Measurements from ENCODE around the gene REPIN1.

Gene REPIN1

GRCh38 chr7:150404805-150405583, 36.4 kb downstream of the REPIN1 start (continued):
- TF ChIP-seq, protein P1, sequence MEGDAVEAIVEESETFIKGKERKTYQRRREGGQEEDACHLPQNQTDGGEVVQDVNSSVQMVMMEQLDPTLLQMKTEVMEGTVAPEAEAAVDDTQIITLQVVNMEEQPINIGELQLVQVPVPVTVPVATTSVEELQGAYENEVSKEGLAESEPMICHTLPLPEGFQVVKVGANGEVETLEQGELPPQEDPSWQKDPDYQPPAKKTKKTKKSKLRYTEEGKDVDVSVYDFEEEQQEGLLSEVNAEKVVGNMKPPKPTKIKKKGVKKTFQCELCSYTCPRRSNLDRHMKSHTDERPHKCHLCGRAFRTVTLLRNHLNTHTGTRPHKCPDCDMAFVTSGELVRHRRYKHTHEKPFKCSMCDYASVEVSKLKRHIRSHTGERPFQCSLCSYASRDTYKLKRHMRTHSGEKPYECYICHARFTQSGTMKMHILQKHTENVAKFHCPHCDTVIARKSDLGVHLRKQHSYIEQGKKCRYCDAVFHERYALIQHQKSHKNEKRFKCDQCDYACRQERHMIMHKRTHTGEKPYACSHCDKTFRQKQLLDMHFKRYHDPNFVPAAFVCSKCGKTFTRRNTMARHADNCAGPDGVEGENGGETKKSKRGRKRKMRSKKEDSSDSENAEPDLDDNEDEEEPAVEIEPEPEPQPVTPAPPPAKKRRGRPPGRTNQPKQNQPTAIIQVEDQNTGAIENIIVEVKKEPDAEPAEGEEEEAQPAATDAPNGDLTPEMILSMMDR (tag by site-specific recombination; IDR thresholded peaks at IDR 0.05): peak; percentile 58; the same call in 1 of the 2 replicates
- peak; percentile 83; the same call in 1 of the 2 replicates for TF ChIP-seq KLF10 (tag by site-specific recombination; IDR thresholded peaks at IDR 0.05)
- TF ChIP-seq ZNF561 (tag by site-specific recombination; IDR thresholded peaks at IDR 0.05; ENCODE audit: borderline replicate concordance): peak; percentile 86; the same call in 1 of the 2 replicates
- peak; percentile 75; the same call in 1 of the 2 replicates for TF ChIP-seq ZNF692 (tag by site-specific recombination; IDR thresholded peaks at IDR 0.05)
- TF ChIP-seq, protein P2, sequence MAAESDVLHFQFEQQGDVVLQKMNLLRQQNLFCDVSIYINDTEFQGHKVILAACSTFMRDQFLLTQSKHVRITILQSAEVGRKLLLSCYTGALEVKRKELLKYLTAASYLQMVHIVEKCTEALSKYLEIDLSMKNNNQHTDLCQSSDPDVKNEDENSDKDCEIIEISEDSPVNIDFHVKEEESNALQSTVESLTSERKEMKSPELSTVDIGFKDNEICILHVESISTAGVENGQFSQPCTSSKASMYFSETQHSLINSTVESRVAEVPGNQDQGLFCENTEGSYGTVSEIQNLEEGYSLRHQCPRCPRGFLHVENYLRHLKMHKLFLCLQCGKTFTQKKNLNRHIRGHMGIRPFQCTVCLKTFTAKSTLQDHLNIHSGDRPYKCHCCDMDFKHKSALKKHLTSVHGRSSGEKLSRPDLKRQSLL (tag by site-specific recombination; IDR thresholded peaks at IDR 0.05): peak; percentile 77; the same call in 1 of the 2 replicates
- peak; percentile 93 for TF ChIP-seq GLIS2 (tag by site-specific recombination; IDR thresholded peaks at IDR 0.05)
- peak; percentile 90 for TF ChIP-seq GLIS1 (tag by site-specific recombination; IDR thresholded peaks at IDR 0.05)
- no peak for TF ChIP-seq ZNF114 (tag by site-specific recombination; IDR thresholded peaks at IDR 0.05)
- 0 out of 2 replicates have a peak, but pooled peaks have one; percentile 23 for TF ChIP-seq ZNF37A (tag by site-specific recombination; IDR thresholded peaks at IDR 0.05)
- TF ChIP-seq ZNF423 (tag by site-specific recombination; IDR thresholded peaks at IDR 0.05): 0 out of 2 replicates have a peak, but pooled peaks have one; percentile 25
- no peak for TF ChIP-seq ZNF623 (tag by site-specific recombination; IDR thresholded peaks at IDR 0.05)
- TF ChIP-seq ZNF544 (tag by site-specific recombination; IDR thresholded peaks at IDR 0.05): no peak
- TF ChIP-seq PRDM4 (tag by site-specific recombination; IDR thresholded peaks at IDR 0.05): no peak
- TF ChIP-seq ZNF214 (tag by site-specific recombination; IDR thresholded peaks at IDR 0.05; ENCODE audit: borderline replicate concordance): no peak
- TF ChIP-seq ZNF629 (tag by site-specific recombination; IDR thresholded peaks at IDR 0.05): peak; percentile 42; the same call in 1 of the 2 replicates
- TF ChIP-seq EGR2 (tag by site-specific recombination; IDR thresholded peaks at IDR 0.05; ENCODE audit: low read depth): peak; percentile 47; the same call in 1 of the 2 replicates
- TF ChIP-seq ZNF274 (IDR thresholded peaks at IDR 0.05; ENCODE audit: low read length): no peak
- TF ChIP-seq ZNF274 (tag by site-specific recombination; IDR thresholded peaks at IDR 0.05; ENCODE audit: borderline replicate concordance): no peak
- TF ChIP-seq AEBP2 (tag by site-specific recombination; IDR thresholded peaks at IDR 0.05; ENCODE audit: borderline replicate concordance): no peak
- TF ChIP-seq TCF7L2 (IDR thresholded peaks at IDR 0.05; ENCODE audit: borderline replicate concordance, low read depth, low read length): peak; percentile 5; the same call in 1 of the 2 replicates
- no peak for TF ChIP-seq MYNN (tag by site-specific recombination; IDR thresholded peaks at IDR 0.05; ENCODE audit: borderline replicate concordance)
- TF ChIP-seq ZBTB20 (tag by site-specific recombination; IDR thresholded peaks at IDR 0.05): peak; percentile 66
- no peak for TF ChIP-seq ZNF211 (tag by site-specific recombination; IDR thresholded peaks at IDR 0.05; ENCODE audit: low read depth)
- TF ChIP-seq ZNF184 (tag by site-specific recombination; IDR thresholded peaks at IDR 0.05): 0 out of 2 replicates have a peak, but pooled peaks have one; percentile 23
- TF ChIP-seq ZNF768 (tag by site-specific recombination; IDR thresholded peaks at IDR 0.05): no peak
- 0 out of 2 replicates have a peak, but pooled peaks have one; percentile 39 for TF ChIP-seq ZNF324 (tag by site-specific recombination; IDR thresholded peaks at IDR 0.05)
- peak; percentile 85 for TF ChIP-seq KLF16 (tag by site-specific recombination; IDR thresholded peaks at IDR 0.05)
- 0 out of 2 replicates have a peak, but pooled peaks have one; percentile 45 for TF ChIP-seq ZNF10 (tag by site-specific recombination; IDR thresholded peaks at IDR 0.05)
